Superior temporal gyrus (tissue), 1 donor: ENCODE measurements around the gene EPHA6.
"Not testable (repeated sequence)": the region's sequence is repeated elsewhere in the genome, so short reads cannot be mapped to it uniquely, and the experiment has no call there.

Experiments used
- DNase-seq: peaks from one replicate; pipeline ENCODE4 v3.0.0-alpha.2; 2016; ENCODE audit errors: extremely low spot score

EPHA6 gene

DNA sequence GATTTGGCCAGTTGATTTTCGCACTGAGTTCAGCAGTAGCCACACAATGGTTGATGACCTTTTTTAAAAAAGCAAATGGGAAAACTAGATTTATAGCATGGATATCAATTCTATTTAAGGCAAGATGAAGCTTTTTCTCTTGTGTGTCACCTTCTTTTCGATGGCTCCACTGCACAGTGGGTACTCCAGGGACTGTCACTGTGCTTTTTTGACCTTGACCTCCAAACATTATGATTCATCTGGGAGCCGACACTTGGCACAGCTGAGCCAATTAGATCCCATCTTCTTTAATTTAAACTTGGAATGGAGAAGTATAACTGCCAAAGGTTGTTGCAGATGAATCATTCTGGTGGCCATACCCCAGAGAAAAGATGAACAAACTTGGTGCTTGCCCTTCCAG is 367.3 kb downstream of the EPHA6 start:
- DNase-seq: no peak

DNA sequence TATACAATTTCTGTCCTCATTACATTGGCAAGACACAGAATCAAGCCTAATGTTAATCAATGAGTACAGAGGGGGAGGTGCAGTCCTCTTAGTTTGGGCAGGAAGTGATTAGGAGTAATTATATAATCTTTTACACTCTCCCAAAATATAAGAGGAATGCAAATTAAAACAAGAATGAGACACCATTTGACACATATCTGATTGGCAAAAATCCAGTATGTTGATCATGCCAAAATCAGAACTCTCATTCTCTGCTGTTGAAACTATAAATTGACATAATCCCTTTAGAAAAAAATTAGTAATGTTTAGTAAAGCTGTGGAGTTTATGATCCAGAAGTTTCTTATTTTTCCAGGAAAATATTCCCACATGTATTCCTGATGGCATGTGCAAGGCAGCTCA is 373.4 kb downstream of the EPHA6 start:
- DNase-seq: no peak

DNA sequence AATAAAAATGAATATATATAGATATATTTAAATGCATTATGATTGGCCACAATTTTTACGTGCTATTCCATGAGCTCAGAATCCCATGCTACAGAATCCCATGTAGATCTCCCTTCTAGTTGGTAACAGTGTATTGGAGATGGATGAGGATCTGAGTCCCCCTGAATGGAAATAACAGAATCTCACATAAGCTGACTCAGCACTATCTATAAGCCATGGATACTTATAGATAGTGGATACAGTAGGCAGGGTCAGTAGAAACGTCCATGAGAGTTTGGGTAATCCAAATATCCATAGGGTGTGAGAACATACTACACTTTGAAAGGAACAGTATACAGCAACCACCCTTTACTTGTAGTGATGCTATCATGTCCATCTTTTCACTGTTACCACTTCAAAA is 375.4 kb downstream of the EPHA6 start:
- no peak for DNase-seq

DNA sequence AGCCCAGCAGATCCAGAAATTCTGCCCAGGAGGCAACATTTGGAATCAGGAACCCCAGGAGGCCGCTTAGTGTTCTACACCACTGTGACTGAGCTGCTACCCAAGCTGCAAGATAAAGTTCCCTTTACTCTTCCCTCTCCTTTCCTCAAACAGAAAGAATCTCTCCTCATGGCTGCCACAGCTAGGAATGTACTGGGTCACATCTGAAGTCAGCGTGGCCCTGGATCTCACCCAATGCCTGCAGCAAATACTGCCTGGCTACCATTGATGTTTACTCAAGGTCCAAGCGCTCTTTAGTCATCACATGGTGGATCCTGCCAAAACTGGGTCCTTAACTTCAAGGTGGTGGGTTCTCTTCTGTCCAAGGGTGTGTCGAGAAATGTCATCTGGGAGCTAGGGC is 382.7 kb downstream of the EPHA6 start:
- no peak for DNase-seq

DNA sequence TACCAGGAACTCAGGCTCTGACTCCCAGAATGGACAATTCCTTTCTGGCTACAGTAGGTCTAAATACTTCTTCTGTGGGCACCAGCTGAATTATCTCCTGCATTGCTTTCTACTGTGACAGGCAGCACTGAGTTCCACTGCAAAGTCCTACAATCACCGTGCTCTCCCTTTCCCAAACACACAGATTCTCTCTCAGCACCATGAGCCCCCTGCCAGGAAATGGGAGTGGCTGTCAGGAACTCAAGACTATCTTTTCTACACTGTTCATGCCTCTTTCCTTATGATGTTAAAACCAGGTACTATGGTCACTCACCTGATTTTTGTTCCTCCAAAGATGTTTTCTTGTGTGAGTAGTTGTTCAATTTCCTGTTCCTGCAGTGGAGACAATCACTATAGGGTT is 383.4 kb downstream of the EPHA6 start:
- DNase-seq: no peak

DNA sequence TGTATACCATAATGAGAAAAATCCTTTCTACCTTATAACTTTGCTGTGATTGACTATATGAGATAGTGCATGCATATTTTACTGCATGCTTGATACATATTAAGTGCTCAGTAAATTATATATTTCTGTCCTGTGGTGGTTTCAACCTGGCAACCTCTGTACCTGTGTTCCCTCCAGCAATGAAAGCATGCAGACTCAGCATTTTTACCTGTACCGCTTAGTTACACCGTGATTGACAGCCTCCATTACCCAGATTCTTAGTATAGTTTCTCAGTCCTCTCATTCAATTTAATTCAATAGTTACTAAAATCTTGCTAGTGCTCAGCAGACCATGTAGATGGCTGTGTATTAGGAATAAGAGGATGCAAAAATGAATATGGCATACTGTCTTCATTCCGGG is 386.0 kb downstream of the EPHA6 start:
- no peak for DNase-seq

DNA sequence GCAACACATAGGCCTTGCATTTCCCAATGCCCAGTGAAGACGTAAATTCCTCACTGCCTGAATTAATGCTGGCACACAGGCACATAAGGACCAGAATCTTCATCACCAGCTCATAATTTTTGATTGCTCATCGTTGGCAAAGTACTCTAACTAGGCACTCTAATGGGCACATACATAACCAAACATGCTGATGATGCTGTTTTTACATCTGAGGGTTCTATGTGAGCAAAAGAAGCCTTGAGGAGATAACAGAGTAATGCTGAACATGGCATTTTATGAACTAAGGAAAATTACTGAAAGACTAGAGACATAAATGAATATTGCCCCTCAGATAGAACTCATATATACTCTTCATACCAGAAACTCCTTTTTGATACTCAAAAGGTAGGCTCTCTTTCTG is 387.4 kb downstream of the EPHA6 start:
- no peak for DNase-seq

DNA sequence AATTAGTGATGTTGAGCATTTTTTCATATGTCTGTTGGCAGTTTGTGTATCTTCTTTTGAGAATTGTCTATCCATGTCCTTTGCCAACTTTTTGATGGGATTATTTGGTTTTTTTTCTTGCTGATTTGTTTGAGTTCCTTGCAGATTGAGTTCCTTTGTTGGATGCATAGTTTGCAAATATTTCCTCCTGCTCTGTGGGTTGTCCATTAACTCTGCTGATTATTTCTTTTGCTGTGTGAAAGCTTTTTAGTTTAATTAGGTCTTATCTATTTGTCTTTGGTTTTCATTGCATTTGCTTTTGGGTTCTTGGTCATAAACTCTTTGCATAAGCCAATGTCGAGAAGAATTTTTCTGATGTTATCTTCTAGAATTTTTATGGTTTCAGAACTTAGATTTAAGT is 414.6 kb downstream of the EPHA6 start:
- no peak for DNase-seq

DNA sequence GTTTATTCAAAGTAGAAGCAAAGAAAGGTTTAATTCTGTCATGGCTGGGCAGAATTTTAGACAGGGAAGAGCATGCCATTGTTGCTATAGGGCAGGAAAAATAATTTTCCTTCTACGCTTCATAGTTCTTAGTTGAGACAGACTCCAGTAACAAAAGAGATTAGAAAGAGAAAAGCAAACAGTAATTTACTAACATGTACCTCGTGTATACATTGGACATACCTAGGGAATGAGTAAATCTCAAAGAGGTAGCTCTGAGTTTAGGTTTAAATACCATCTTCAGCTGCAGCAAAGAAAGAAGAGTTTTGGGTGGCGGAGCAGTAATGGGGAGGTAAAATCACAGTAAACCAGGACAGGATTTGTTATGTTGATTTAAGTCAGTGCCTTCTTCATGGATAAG is 416.1 kb downstream of the EPHA6 start:
- no peak for DNase-seq

DNA sequence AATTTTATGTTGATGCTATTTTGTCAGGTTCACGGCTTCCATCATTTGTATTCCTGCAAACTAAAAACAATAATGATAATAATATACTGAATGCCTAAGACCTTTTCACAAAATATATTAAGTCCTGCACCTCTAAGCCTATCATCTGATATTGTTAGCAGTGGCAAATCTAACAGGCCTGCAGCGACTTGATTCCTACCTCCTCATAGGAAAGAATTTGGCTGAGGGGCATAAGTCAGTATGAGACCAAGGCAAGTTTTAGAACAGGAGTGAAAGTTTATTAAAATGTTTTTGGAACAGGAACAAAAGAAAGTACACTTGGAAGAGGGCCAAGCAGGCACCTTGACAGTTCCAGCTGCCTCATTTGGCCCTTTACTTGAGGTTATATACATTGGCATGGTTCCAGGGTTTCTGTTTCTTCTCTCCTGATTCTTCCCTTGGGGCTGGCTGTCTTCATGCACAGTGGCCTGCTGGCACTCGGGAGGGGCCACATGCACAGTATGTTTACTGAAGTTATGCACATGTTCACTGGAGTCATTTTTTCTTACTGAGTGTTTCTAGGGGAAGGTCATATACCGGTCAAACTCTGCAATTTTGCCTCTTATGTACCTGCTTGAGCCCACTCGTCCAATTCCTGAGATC is 418.1 kb downstream of the EPHA6 start:
- DNase-seq: no peak

DNA sequence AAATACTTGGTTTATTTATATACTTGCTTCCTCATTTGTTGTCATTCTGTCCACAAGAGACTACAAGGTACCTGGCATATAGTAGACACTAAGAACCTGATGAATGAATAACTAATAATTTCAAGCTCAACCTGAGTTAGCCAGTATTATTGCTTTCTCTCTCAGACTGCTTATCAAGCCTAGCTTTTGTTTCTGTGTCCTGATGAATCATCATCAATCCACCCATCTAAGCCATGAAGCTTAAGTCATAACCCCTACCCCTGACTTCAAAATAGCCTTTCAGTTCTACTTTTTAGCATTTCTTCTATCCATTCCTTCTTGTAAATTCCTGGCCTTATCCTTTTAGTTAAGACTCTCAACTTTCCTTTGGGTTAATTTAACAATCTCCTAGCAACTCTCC is 420.8 kb downstream of the EPHA6 start:
- no peak for DNase-seq

DNA sequence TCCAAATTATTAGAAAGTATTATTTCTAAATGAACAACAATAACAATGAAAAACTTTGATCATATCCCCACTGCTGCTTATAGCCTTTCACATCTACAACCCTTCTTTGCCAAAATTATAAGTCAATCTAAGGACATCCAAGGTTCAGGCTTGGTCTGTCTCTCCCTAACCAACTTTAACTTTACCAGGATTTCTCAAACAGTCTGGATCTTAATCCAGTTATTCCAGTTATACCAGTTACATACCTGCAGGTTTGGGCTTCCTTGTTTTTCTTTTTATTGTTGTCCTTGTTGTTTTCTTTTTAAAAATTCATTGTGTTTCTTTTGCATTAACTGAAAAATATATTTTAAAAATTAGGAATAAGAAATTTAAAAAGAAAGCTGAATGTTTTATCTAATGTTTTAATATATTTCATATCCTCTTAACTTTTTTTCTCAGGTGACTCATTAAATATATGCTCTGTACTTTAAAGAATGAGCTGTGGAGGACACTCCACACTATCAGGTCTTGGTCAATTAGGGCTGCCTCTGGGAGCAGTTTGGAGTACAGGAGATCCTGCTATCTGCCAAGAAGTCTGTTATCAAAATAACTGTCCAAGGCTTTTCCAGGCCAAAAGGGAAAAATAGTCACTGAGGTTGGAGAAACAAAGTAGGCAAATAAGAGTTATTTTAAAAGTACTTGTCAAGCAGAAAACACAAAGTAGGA is 421.4 kb downstream of the EPHA6 start:
- DNase-seq: no peak

DNA sequence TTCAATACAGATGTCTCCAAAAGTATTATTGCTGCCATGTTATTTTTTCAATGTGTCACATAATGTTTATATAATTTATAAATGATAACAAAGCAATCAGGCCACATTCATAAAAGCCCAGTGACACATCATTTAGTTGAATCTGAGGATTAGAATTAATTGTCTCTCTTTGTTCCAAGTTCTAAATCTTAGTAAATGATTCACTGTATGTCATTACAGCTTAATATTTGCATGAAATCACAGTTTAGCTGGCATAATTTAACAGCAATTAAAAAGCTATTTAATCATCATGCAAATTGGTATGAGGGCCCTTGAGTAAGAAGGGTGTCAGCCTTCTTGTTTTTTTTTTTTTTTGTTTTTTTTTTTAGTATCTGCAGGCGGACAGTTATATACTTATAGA is 427.0 kb downstream of the EPHA6 start:
- DNase-seq: no peak

DNA sequence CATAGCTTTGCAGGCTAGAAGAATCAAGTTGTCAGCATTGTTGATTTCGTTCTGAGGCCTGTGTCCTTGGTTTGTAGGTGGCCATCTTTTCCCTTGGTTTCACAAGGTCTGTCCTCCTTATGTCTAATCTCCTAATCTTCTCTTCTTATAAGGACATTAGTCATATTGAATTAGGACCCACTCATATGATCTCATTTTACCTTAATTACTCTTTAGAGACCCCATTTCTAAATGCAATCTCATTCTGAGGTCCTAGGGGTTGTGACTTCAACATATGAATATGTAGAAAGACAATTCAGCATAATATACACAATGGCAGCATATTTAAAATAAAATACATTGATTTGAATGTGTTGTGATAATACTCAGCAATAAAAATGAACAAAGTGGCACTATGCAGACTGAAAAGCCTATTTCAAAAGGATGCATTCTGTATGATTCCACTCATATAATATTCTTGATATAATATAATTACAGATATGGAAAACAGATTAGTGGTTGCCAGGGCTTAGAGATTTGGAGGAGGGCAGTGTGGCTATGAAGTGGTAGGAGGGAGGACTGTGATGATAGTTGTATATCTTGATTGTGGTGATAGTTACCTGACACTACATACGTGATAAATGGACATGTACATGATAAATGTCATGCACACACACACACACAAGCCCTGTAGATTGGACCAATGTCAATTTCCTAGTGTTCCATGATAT is 431.0 kb downstream of the EPHA6 start:
- DNase-seq: no peak

DNA sequence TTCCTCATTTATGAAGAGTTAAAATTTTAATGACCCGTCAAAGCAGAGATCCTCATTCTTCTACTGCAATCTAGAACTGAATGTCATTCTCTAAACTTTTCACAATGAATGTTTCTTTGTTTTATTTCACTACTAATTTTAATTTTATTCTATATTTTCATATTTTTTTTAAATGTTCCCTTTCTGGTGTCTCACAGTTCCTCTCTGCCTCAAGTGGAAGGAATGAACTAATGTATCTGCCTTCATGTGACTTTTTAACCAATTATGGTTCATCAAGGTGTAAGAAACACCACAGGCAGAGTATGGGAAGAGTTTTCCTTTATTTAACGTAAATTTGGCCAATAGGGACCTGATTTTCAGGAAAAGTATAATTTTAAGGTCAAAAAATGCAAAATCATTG is 441.7 kb downstream of the EPHA6 start:
- DNase-seq: no peak

DNA sequence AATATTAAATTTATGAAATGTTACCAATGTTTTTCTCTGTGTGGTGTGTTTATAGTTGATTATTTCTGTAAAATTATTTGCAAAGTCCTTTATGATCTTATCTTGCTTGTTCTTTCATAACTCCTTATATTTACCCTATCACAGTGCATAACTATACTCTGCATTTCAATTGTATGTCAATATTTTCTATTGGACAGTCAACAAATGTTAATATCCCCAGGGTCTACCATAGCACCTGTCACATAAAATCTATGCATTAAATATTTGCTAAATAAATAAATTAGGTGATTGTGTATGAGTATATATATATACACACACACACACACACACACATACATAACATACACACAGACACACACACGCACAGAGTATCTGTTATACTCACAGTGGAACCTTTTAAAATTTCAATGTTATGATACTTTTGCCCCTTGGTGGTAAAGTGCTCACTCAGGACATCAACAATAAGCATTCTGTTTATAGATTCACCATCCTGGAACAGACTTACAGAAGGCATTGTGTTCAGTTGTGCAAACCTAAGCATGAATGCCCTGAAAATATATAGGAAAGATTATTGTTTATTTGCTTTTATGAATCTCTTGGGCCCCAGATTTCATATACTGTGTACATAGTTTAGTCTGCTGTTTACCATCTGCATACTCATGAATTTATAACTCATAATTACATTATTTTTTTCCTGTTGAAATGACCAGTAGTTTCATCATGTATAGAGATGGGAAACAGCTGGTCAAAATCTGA is 443.7 kb downstream of the EPHA6 start:
- DNase-seq: no peak

DNA sequence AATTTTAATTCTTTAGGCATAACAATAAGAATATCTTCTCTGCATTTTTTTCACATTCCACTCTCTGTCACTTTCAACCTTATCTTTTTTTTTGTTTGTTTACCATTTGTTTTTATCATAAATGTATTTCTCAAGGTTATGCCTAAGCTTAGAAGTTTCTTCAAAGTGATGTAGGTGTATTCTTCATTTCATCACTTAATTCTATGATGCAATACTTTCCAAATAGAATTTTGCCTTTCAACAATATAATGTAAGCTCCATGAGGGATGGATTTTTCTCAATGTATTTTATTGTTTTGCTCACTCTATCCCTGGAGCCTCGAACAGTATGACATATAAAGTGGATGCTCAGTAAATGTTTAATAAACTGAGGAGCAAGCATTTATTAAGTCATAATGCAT is 444.9 kb downstream of the EPHA6 start:
- DNase-seq: no peak

DNA sequence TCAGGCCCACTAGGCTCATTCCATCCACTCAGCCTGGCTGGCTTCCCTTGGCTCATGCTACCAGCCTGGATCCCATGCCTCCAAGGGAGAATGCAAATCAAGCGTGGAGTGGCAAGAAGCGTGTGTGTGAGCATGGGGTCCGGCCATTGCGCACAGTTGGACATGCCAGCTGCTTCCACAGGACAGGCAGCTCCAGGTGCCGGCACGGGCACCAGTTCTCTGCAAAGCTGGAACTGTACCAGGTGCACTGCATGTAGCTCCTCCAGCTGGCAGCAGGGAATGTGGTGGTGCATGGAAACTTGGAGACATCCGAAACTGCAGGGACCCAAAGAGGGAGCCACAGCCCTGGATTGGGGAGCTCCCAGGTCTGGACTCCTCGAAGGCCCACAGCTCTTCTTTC is 449.8 kb downstream of the EPHA6 start:
- DNase-seq: no peak

DNA sequence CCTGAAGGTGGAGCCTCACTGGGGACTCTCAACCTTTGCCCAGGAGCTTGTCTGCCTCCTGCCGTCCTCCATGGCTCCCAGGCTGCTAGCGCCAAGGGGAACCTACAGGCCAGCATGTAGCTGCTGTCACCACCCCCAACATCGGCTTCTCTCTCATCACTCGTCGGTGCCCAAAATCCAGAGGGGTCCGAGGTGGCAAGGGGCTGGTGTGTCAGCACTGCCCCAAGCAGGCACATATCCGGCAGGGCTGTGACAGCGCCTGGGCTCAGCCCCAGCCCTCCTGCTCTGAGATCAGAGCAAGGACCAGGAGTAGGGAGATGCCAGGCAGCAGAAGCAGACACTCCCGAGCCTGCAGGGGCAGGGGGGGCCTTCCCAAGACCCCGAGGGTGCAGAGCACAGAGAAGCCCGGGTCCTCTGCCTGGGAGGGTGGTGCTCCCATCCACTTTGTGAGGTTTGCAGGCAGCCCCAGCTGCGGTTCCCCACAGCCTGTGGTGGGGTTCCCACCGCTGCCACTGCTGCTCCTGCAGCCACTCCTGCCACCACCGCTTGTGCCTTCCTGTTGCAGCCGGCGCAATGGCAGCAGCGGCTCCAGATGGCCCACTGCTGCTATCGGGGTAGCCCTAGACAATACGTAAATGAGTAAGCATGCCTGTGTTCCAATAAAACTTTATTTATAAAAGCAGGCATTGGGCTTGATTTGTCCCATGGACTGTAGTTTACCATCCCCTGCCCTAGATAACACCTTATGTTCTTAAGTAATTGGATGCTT is 451.0 kb downstream of the EPHA6 start:
- no peak for DNase-seq

DNA sequence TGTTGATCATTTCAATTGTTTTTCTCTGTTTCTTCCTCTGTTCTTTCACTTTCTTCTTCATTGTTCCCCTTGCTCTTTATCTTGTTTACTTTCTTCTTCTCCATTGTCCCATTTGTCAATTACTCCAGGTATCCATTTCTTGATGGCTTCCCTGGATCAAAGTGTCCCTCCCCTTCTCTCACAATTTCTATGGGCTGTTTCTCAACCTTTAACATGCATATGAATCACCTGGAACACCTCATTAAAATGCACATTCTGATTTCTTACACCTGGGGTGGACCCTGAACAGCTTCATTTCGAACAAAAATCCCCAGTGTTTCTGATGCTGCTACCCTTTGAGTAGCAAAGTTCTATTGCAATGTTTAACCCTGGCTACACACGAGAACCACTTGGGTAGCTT is 454.8 kb downstream of the EPHA6 start:
- DNase-seq: no peak

DNA sequence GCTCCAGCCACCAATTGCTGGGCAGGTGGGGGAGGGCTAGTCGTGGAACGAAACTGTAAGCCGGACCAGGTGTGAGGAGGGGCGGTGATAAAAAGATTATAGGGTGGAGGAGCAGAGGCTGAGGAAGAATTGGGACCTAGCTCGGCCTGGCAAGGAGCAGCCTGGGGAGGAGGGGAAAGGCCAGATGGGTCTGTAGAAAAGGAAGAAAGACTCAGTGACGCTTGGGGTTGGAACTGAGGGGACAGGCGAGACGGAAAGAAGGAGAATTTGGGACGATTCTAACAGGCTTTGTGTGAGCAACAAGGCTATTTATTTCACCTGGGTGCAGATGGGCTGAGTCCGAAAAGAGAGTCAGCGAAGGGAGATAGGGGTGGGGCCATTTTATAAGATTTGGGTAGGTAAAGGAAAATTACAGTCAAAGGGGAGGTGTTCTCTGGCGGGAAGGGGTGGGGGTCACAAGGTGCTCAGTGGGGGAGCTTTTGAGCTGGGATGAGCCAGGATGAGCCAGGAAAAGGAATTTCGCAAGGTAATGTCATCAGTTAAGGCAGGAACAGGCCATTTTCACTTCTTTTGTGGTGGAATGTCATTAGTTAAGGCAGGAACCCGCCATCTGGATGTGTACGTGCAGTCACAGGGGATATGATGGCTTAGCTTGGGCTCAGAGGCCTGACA is 462.6 kb downstream of the EPHA6 start:
- DNase-seq: not testable (repeated sequence)
